Glutamatergic neuron (in vitro differentiated cells): ENCODE data around the gene PRKCQ. TPM values are rescaled to one million over a fixed set of nuclear protein-coding genes. Genes with fewer than 3 reads are reported as not detected.

Experiments
- DNase-seq: peaks from one replicate; pipeline ENCODE4 v3.0.0; 2022
- H3K27ac Mint-ChIP-seq: one replicate; pipeline ENCODE4 v1.8.0; 2020; ENCODE audit warnings: mild to moderate bottlenecking, mixed read lengths, inconsistent platforms; ENCODE audit not compliant: unreplicated experiment
- H3K27me3 Mint-ChIP-seq: one replicate; pipeline ENCODE4 v1.8.0; 2020; ENCODE audit warnings: mild to moderate bottlenecking, moderate library complexity, mixed read lengths, inconsistent platforms; ENCODE audit not compliant: unreplicated experiment
- H3K36me3 Mint-ChIP-seq: one replicate; pipeline ENCODE4 v1.8.0; 2020; ENCODE audit warnings: mild to moderate bottlenecking, mixed read lengths, inconsistent platforms; ENCODE audit not compliant: unreplicated experiment
- H3K4me1 Mint-ChIP-seq: one replicate; pipeline ENCODE4 v1.8.0; 2020; ENCODE audit warnings: mild to moderate bottlenecking, low read depth, mixed read lengths, inconsistent platforms; ENCODE audit not compliant: unreplicated experiment
- H3K4me3 Mint-ChIP-seq: one replicate; pipeline ENCODE4 v1.8.0; 2020; ENCODE audit warnings: mild to moderate bottlenecking, mixed read lengths, inconsistent platforms; ENCODE audit not compliant: unreplicated experiment
- H3K9me3 Mint-ChIP-seq: one replicate; pipeline ENCODE4 v1.8.0; 2020; ENCODE audit warnings: mild to moderate bottlenecking, moderate library complexity, mixed read lengths, inconsistent platforms; ENCODE audit not compliant: unreplicated experiment
- CTCF ChIP-seq: fragments of 200-600 bp; sonication (generic); IDR thresholded peaks from one replicate; pipeline ENCODE4 v1.5.0; 2021; ENCODE audit not compliant: partially characterized antibody, unreplicated experiment
- total RNA-seq: library from RNA; stranded (reverse); fragmentation: NEBNext Ultra II Directional; extraction: Animal tissue kit (Norgen Biotek cat#: 25700); gene quantifications from one replicate; pipeline ENCODE4 v1.2.1, GENCODE V29; 2021; ENCODE audit not compliant: unreplicated experiment

PRKCQ gene
- total RNA-seq, 1 donor from 2014 or later: 1.3 TPM

GRCh38 chr10:6402349-6402709 is 177.7 kb downstream of the PRKCQ start:
- Mint-ChIP-seq H3K36me3 (no peaks in the 10 kb centered on the region), H3K27ac (no peak overlapping the region), H3K27me3 (no peaks in the 10 kb centered on the region), H3K4me1 (peaks cover 12% of the 10 kb centered on the region), H3K4me3 (peak overlapping the region; percentile 23), H3K9me3 (no peaks in the 10 kb centered on the region)
- no peak for TF ChIP-seq CTCF
- DNase-seq: no peak

- H3K9me3 Mint-ChIP-seq: no peaks in the 10 kb centered on the region
- H3K27ac Mint-ChIP-seq: peak overlapping the region; percentile 65
- TF ChIP-seq CTCF: peak; percentile 48
- no peaks in the 10 kb centered on the region for H3K27me3 Mint-ChIP-seq
- peak overlapping the region; percentile 81 for H3K4me3 Mint-ChIP-seq
- no peaks in the 10 kb centered on the region for H3K36me3 Mint-ChIP-seq
- peak; percentile 61 for DNase-seq
- peaks cover 12% of the 10 kb centered on the region for H3K4me1 Mint-ChIP-seq
Observed at GRCh38 chr10:6401558-6402348, 178.3 kb downstream of the PRKCQ start.

- H3K36me3 Mint-ChIP-seq: no peaks in the 10 kb centered on the region
- no peak for TF ChIP-seq CTCF
- H3K9me3 Mint-ChIP-seq: no peaks in the 10 kb centered on the region
- no peaks in the 10 kb centered on the region for H3K27me3 Mint-ChIP-seq
- DNase-seq: no peak
- H3K4me1 Mint-ChIP-seq: peaks cover 12% of the 10 kb centered on the region
- no peak overlapping the region for H3K4me3 Mint-ChIP-seq
- H3K27ac Mint-ChIP-seq: no peak overlapping the region
Observed at GRCh38 chr10:6400821-6401465, 179.1 kb downstream of the PRKCQ start.

- no peak for DNase-seq
- Mint-ChIP-seq H3K27ac (no peak overlapping the region), H3K4me3 (no peak overlapping the region)
Observed at GRCh38 chr10:6400331-6400730, 179.7 kb downstream of the PRKCQ start.

More at GRCh38 chr10:6400331-6400730, 179.7 kb downstream of the PRKCQ start:
- Mint-ChIP-seq H3K9me3 (no peaks in the 10 kb centered on the region), H3K36me3 (no peaks in the 10 kb centered on the region), H3K27me3 (no peaks in the 10 kb centered on the region), H3K4me1 (peaks cover 12% of the 10 kb centered on the region)
- no peak for TF ChIP-seq CTCF
